Measurements from ENCODE around the gene NLRC3. TPM values are rescaled to one million over a fixed set of nuclear protein-coding genes. Genes with fewer than 3 reads are reported as not detected.

The NLRC3 gene
- total and polyA plus RNA-seq, 12 donors: 0.26 to 2.5 (median 1.0) TPM

DNA sequence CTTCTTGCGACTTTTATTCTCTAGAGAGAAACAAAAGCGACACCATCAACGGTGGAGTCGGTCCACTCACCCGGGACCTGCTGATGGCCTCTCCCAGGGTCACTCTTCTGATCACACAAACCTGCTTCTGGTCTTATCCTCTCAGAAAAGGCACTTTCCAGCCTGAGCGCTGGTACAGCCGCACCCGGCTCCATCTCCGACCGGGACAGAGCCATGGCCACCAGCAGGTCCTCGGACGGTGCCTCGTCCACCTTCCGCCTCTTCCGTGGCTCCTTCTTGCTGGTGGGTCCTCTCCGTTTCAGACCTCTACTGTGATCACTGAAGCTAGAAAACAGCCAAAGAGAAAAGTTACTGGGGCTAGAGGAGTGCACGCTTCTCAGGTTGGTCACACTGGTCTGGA, 20.5 kb upstream of the NLRC3 start:
- ATAC-seq: no peak
- intact Hi-C loops (cut with DNase I): no loop called here
- DNase-seq: no peak
- WGBS, 2 donors: 93 to 94% methylated on average over 17 of the region's 17 CpGs
- Histone ChIP-seq H3K36me3 (peaks cover 0 to 59% (median 9%) of the 10 kb centered on the region in 9 donors), H3K27ac (no peak overlapping the region), H3K4me3 (no peak overlapping the region), H3K27me3 (no peaks in the 10 kb centered on the region), H3K4me1 (peaks cover 0 to 4% (median 0%) of the 10 kb centered on the region in 9 donors), H3K9me3 (peaks cover 0 to 5% (median 0%) of the 10 kb centered on the region in 11 donors)
- TF ChIP-seq, protein P1, sequence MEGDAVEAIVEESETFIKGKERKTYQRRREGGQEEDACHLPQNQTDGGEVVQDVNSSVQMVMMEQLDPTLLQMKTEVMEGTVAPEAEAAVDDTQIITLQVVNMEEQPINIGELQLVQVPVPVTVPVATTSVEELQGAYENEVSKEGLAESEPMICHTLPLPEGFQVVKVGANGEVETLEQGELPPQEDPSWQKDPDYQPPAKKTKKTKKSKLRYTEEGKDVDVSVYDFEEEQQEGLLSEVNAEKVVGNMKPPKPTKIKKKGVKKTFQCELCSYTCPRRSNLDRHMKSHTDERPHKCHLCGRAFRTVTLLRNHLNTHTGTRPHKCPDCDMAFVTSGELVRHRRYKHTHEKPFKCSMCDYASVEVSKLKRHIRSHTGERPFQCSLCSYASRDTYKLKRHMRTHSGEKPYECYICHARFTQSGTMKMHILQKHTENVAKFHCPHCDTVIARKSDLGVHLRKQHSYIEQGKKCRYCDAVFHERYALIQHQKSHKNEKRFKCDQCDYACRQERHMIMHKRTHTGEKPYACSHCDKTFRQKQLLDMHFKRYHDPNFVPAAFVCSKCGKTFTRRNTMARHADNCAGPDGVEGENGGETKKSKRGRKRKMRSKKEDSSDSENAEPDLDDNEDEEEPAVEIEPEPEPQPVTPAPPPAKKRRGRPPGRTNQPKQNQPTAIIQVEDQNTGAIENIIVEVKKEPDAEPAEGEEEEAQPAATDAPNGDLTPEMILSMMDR (IDR thresholded peaks at IDR 0.05): no peak

DNA sequence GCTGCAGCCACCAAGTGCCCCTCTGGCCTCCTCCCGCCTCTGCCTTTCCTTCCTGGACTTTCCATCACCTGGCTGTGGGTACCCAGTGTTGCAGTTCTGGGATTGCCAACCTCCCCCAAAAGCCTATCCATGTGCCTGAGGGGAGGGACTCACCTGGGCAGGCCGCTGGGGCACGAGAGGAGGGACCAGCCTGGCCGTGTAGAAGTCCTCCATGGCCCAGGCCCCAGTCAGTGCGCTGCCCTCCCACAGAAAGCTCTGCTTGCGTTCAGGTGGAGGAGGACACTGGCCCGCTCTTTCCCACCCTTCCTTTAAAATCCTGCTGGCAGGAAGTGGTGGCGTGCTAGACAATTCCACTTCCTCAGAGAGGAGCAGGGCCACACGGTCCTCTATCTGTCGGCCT, 20.0 kb upstream of the NLRC3 start:
- Histone ChIP-seq H3K27ac (no peak overlapping the region), H3K36me3 (peaks cover 0 to 56% (median 9%) of the 10 kb centered on the region in 9 donors), H3K27me3 (no peaks in the 10 kb centered on the region), H3K4me1 (peaks cover 0 to 8% (median 2%) of the 10 kb centered on the region in 9 donors), H3K4me3 (no peak overlapping the region), H3K9me3 (peaks cover 0 to 5% (median 0%) of the 10 kb centered on the region in 11 donors)
- ATAC-seq (no peak), DNase-seq (no peak)
- TF ChIP-seq, protein P1 (IDR thresholded peaks at IDR 0.05): no peak
- intact Hi-C loops (cut with DNase I): no loop called here
- 79 to 81% methylated on average over 10 of the region's 10 CpGs for WGBS, 2 donors

DNA sequence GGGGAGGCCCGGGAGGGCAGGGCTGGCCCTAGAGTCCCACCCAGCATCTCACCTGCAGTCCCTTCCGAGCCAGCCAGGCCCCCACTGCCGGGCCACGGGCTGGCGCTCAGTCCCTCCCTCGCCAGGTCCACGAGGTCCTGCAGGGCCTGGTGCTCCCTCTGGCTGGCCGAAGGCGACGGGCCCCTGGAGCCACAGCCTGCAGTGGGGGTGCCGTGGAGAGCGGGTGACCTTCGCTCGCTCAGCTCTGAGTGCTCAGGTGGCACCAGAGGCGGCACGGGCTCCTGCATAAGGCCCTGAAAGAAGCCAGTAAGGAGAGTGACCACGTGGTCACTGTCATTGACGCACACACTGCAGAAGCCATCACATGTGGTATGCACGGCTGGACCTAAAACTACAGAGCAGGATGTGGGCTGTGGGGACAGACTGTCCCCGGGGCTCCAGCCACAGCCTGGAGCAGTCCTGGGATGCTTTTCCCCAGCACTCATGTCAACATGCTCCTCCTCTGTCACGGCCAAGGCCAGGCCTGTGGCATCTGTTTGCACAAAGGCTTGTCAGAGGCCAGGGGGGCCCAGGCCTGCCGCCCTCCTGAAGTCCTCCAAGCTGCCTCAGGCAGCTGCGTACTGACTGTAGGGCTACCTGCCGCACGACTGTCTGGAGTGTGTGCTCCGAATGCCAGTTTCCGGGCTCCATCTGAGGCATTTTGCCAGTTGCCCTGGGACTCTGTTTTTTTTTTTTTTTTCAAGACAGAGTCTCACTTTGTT, 19.1 kb upstream of the NLRC3 start:
- intact Hi-C loops (cut with DNase I): no loop called here
- TF ChIP-seq, protein P1 (IDR thresholded peaks at IDR 0.05): no peak
- Histone ChIP-seq H3K36me3 (peaks cover 0 to 51% (median 9%) of the 10 kb centered on the region in 9 donors), H3K27me3 (no peaks in the 10 kb centered on the region), H3K9me3 (peaks cover 0 to 5% (median 0%) of the 10 kb centered on the region in 11 donors), H3K27ac (no peak overlapping the region), H3K4me3 (no peak overlapping the region), H3K4me1 (peaks cover 0 to 16% (median 9%) of the 10 kb centered on the region in 9 donors)
- 92 to 93% methylated on average over 27 of the region's 27 CpGs for WGBS, 2 donors
- ATAC-seq (peak in 4 of 8 donors; percentile 14 to 58 (median 26)), DNase-seq (no peak)

DNA sequence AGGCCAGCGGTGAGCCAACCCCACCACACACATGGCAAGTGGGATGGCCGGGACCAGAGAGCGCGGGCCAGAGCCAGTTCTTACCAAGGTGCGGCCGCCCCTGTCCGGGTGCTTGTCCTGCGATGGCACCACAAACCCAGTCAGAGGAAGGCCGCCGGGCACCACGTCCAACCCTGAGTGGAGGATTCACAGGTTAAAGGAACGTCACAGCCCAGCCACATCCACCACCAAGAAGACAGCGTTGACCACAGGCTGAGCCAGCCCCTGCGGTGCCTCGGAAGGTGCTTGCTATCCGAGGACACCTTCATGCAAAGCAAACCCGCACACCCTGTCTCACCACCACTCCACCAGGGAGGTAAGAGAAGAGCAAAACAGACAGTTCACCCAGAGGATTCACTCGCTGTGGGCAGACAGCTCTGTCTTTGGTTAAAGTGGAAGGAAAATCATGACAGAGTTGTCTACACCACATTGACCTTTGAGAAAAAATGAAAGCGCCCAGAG, 18.4 kb upstream of the NLRC3 start:
- Histone ChIP-seq H3K4me1 (peaks cover 0 to 21% (median 10%) of the 10 kb centered on the region in 9 donors), H3K27me3 (no peaks in the 10 kb centered on the region), H3K4me3 (no peak overlapping the region), H3K36me3 (peaks cover 0 to 45% (median 3%) of the 10 kb centered on the region in 9 donors), H3K27ac (no peak overlapping the region), H3K9me3 (peaks cover 0 to 5% (median 0%) of the 10 kb centered on the region in 11 donors)
- DNase-seq (no peak), ATAC-seq (no peak)
- 96 to 97% methylated on average over 19 of the region's 19 CpGs for WGBS, 2 donors
- TF ChIP-seq, protein P1 (IDR thresholded peaks at IDR 0.05): no peak
- intact Hi-C loops (cut with DNase I): no loop called here

All from heart right ventricle (tissue), 16 donors.